NCI-H1694 (cell line): ENCODE results near the gene MUC5AC.
"Not testable (repeated sequence)": the region's sequence is repeated elsewhere in the genome, so short reads cannot be mapped to it uniquely, and the experiment has no call there.

ENCODE experiments used
- DNase-seq: peaks from one replicate; lab custom pipeline; 2025; lab: John Stamatoyannopoulos, UW

MUC5AC gene

GRCh38 chr11:1208394-1209261, 50.9 kb downstream of the MUC5AC start:
- DNase-seq: no peak

GRCh38 chr11:1209371-1210057, 51.8 kb downstream of the MUC5AC start:
- DNase-seq: no peak

GRCh38 chr11:1211838-1212237, 54.1 kb downstream of the MUC5AC start:
- no peak for DNase-seq

GRCh38 chr11:1215826-1216225, 58.1 kb downstream of the MUC5AC start:
- not testable (repeated sequence) for DNase-seq

GRCh38 chr11:1217151-1217550, 59.4 kb downstream of the MUC5AC start:
- no peak for DNase-seq

GRCh38 chr11:1218256-1218787, 60.6 kb downstream of the MUC5AC start:
- no peak for DNase-seq

- no peak for DNase-seq
Measured at GRCh38 chr11:1218788-1219445, 61.2 kb downstream of the MUC5AC start.

- no peak for DNase-seq
Measured at GRCh38 chr11:1219446-1219833, 61.7 kb downstream of the MUC5AC start.

GRCh38 chr11:1219834-1220815, 62.4 kb downstream of the MUC5AC start:
- no peak for DNase-seq

- DNase-seq: no peak
Measured at GRCh38 chr11:1220941-1221721, 63.4 kb downstream of the MUC5AC start.

GRCh38 chr11:1221848-1222311, 64.1 kb downstream of the MUC5AC start:
- DNase-seq: no peak

GRCh38 chr11:1222491-1223345, 65.0 kb downstream of the MUC5AC start, which contains the start of gene MUC5B:
Gene MUC5B (plus strand): TSS chr11:1223066. CDS start chr11:1223124, 58 bp downstream.
- no peak for DNase-seq

- no peak for DNase-seq
Measured at GRCh38 chr11:1223346-1224110, 65.8 kb downstream of the MUC5AC start.

- DNase-seq: no peak
Measured at GRCh38 chr11:1224111-1224490, 66.3 kb downstream of the MUC5AC start.

GRCh38 chr11:1224491-1225385, 67.0 kb downstream of the MUC5AC start:
- DNase-seq: no peak

- DNase-seq: no peak
Measured at GRCh38 chr11:1225386-1226225, 67.9 kb downstream of the MUC5AC start.
